Stomach (tissue), 9 donors: ENCODE results near the gene CXCL17. TPM values are rescaled to one million over a fixed set of nuclear protein-coding genes. Genes with fewer than 3 reads are reported as not detected.
"Not testable (repeated sequence)": the region's sequence is repeated elsewhere in the genome, so short reads cannot be mapped to it uniquely, and the experiment has no call there.

Experiments used
- DNase-seq, 2 donors: peaks; one replicate each; pipeline versions ENCODE4 v3.0.0 to v3.0.0-alpha.2; 2013 to 2019
- H3K27ac ChIP-seq, 5 donors: fragments of 200-600 bp in 4 of 5; sonication (generic) in 4 of 5; one replicate each; pipeline ENCODE4 v1.5.1; 2013 to 2019; ENCODE audit warnings: mild to moderate bottlenecking in 1 of 5, moderate library complexity in 1 of 5
- H3K27me3 ChIP-seq, 3 donors: fragments of 200-600 bp; sonication (generic); one replicate each; pipeline ENCODE4 v1.5.1; 2017 to 2019; ENCODE audit warnings: mixed run types in 1 of 3
- H3K36me3 ChIP-seq, 4 donors: fragments of 200-600 bp; sonication (generic); 1 replicate in 3 of 4; 2 replicates in 1 of 4; pipeline ENCODE4 v1.5.1; 2016 to 2019
- H3K4me1 ChIP-seq, 4 donors: fragments of 200-600 bp; sonication (generic); one replicate each; pipeline ENCODE4 v1.5.1; 2016 to 2019
- H3K4me3 ChIP-seq, 4 donors: fragments of 200-600 bp; sonication (generic) in 3 of 4; one replicate each; pipeline ENCODE4 v1.5.1; 2016 to 2019; ENCODE audit warnings: mild to moderate bottlenecking in 1 of 4
- H3K9me3 ChIP-seq, 4 donors: fragments of 200-600 bp; sonication (generic); one replicate each; pipeline ENCODE4 v1.5.1; 2016 to 2019
- CTCF ChIP-seq, 7 experiments: fragments of 450-650 bp in 4 of 7; fragments of 200-600 bp in 3 of 7; sonication (generic) in 3 of 7; IDR thresholded peaks; one replicate each; pipeline ENCODE4 v1.5.1; 2016 to 2019; ENCODE audit warnings: antibody characterized with exemption in 7 of 7, control low read depth in 2 of 7, mild to moderate bottlenecking in 1 of 7
- EP300 ChIP-seq: sonication (generic); formaldehyde crosslinking; IDR thresholded peaks from one replicate; pipeline ENCODE4 v1.6.1; 2017; ENCODE audit warnings: antibody characterized with exemption
- POLR2A ChIP-seq, 4 donors: fragments of 450-650 bp; IDR thresholded peaks; one replicate each; pipeline ENCODE4 v1.6.1; 2016; ENCODE audit warnings: antibody characterized with exemption in 4 of 4, control low read depth in 2 of 4, mild to moderate bottlenecking in 1 of 4, moderate library complexity in 1 of 4
- POLR2AphosphoS5 ChIP-seq, 3 donors: sonication (generic); formaldehyde crosslinking; IDR thresholded peaks; one replicate each; pipeline ENCODE4 v1.6.1; 2016; ENCODE audit warnings: antibody characterized with exemption in 3 of 3
- WGBS, 5 donors: extraction: QIAGEN DNeasy Blood & Tissue Kit in 3 of 5; methylation state at CpG; one replicate each; pipeline versions ENCODE4 v1.1.5 to v1.1.7; 2013 to 2018; 5-methylcytosine and 5-hydroxymethylcytosine counted together
- intact Hi-C: fragments of 100-400 bp; cut with DNase I; formaldehyde crosslinking; loops from one replicate; pipeline ENCODE4 v1.15.1; 2023; ENCODE audit warnings: low total_unique reads
- polyA plus RNA-seq, 3 donors: library from polyadenylated mRNA; stranded (reverse); fragments of 200-250 nt; gene quantifications; one replicate each; pipeline ENCODE4 v1.2.3, GENCODE V29; 2013
- total RNA-seq, 5 donors: library from RNA; depleted of rRNA; stranded (reverse); fragments of >200 nt; gene quantifications; one replicate each; pipeline versions ENCODE4 v1.1.0 to v1.2.3, GENCODE V29; 2014 to 2016
- donor health status: healthy with polysubstance abuse.
- donor health status: Bipolar disorder and iron deficiency.
- donor health status: healthy.

Gene CXCL17
- total and polyA plus RNA-seq, 8 donors: 7.6 to 518 (median 107) TPM; not detected in 1

GRCh38 chr19:42455621-42456081 lies 12.9 kb upstream of the CXCL17 start:
- no peaks in the 10 kb centered on the region for H3K27me3 ChIP-seq
- intact Hi-C loops: loop anchor here (10.0 kb wide), 1 partner anchor 69 kb away; the partner anchor contains the start of gene CEACAM1

GRCh38 chr19:42455086-42455485 lies 12.3 kb upstream of the CXCL17 start:
- DNase-seq: no peak
- intact Hi-C loops: loop anchor here (10.0 kb wide), 1 partner anchor 70 kb away; the partner anchor contains the start of gene CEACAM1
- no peak overlapping the region for H3K27ac ChIP-seq

More at GRCh38 chr19:42455621-42456081, 12.9 kb upstream of the CXCL17 start:
- Histone ChIP-seq H3K9me3 (no peaks in the 10 kb centered on the region), H3K4me3 (no peak overlapping the region), H3K27ac (no peak overlapping the region), H3K36me3 (no peaks in the 10 kb centered on the region), H3K4me1 (peaks cover 0 to 23% (median 13%) of the 10 kb centered on the region in 4 donors)
- WGBS, 5 donors: 33 to 75% (median 50%) methylated on average over 1 of the region's 1 CpG
- peak in 1 of 2 donors; percentile 64 for DNase-seq
- no peak for TF ChIP-seq POLR2A (IDR thresholded peaks at IDR 0.05)
- no peak for TF ChIP-seq EP300
- TF ChIP-seq POLR2AphosphoS5 (IDR thresholded peaks at IDR 0.05): no peak
- TF ChIP-seq CTCF (IDR thresholded peaks at IDR 0.05): no peak

GRCh38 chr19:42452590-42452989 lies 9.8 kb upstream of the CXCL17 start:
- intact Hi-C loops: loop anchor here (10.0 kb wide), 1 partner anchor 72 kb away; the partner anchor contains the start of gene CEACAM1
- Histone ChIP-seq H3K36me3 (no peaks in the 10 kb centered on the region), H3K4me3 (no peak overlapping the region), H3K4me1 (peaks cover 0 to 48% (median 19%) of the 10 kb centered on the region in 4 donors), H3K27me3 (no peaks in the 10 kb centered on the region), H3K9me3 (no peaks in the 10 kb centered on the region), H3K27ac (peak overlapping the region in 1 of 5 donors; percentile 9)
- no peak for TF ChIP-seq POLR2AphosphoS5 (IDR thresholded peaks at IDR 0.05)
- TF ChIP-seq CTCF (IDR thresholded peaks at IDR 0.05): no peak
- no peak for TF ChIP-seq EP300
- no peak for TF ChIP-seq POLR2A (IDR thresholded peaks at IDR 0.05)
- 41 to 49% (median 46%) methylated on average over 4 of the region's 4 CpGs for WGBS, 5 donors
- no peak for DNase-seq

More at GRCh38 chr19:42455086-42455485, 12.3 kb upstream of the CXCL17 start:
- peaks cover 0 to 27% (median 15%) of the 10 kb centered on the region in 4 donors for H3K4me1 ChIP-seq
- no peaks in the 10 kb centered on the region for H3K9me3 ChIP-seq
- no peaks in the 10 kb centered on the region for H3K27me3 ChIP-seq
- no peak overlapping the region for H3K4me3 ChIP-seq
- WGBS, 5 donors: 33 to 58% (median 41%) methylated on average over 2 of the region's 2 CpGs
- no peaks in the 10 kb centered on the region for H3K36me3 ChIP-seq
- TF ChIP-seq POLR2A (IDR thresholded peaks at IDR 0.05): no peak
- TF ChIP-seq POLR2AphosphoS5 (IDR thresholded peaks at IDR 0.05): no peak
- TF ChIP-seq EP300: no peak
- no peak for TF ChIP-seq CTCF (IDR thresholded peaks at IDR 0.05)

GRCh38 chr19:42450314-42450934 lies 7.7 kb upstream of the CXCL17 start:
- Histone ChIP-seq H3K4me1 (peaks cover 10 to 46% (median 23%) of the 10 kb centered on the region in 4 donors), H3K9me3 (no peaks in the 10 kb centered on the region), H3K27ac (peak overlapping the region; percentile 32 to 66 (median 40)), H3K36me3 (no peaks in the 10 kb centered on the region), H3K27me3 (no peaks in the 10 kb centered on the region), H3K4me3 (no peak overlapping the region)
- TF ChIP-seq CTCF (IDR thresholded peaks at IDR 0.05): peak in 6 of 7 experiments; percentile 71 to 97 (median 84)
- TF ChIP-seq POLR2AphosphoS5 (IDR thresholded peaks at IDR 0.05): peak; percentile 23 to 91 (median 57)
- no peak for TF ChIP-seq POLR2A (IDR thresholded peaks at IDR 0.05)
- TF ChIP-seq EP300: no peak
- WGBS, 5 donors: 0 to 3% (median 0%) methylated on average over 3 of the region's 3 CpGs
- intact Hi-C loops: loop anchor here (10.0 kb wide), 1 partner anchor 74 kb away; the partner anchor contains the start of gene CEACAM1
- DNase-seq: peak; percentile 95 to 96

GRCh38 chr19:42448306-42448705 lies 5.6 kb upstream of the CXCL17 start:
- 36 to 71% (median 51%) methylated on average over 5 of the region's 5 CpGs for WGBS, 5 donors
- Histone ChIP-seq H3K4me1 (peaks cover 11 to 51% (median 34%) of the 10 kb centered on the region in 4 donors), H3K27ac (peak overlapping the region in 1 of 5 donors; percentile 20)
- intact Hi-C loops, H3K4me3 ChIP-seq, H3K9me3 ChIP-seq, DNase-seq, H3K36me3 ChIP-seq, H3K27me3 ChIP-seq: not testable (repeated sequence)
